ENCODE results near the gene SLC19A1.

Gene SLC19A1

GRCh38 chr21:45494851-45495680 lies 47.2 kb downstream of the SLC19A1 start:
- DNase-seq: no peak

- no peak for DNase-seq
These were observed 47.9 kb downstream of the SLC19A1 start for GRCh38 chr21:45494135-45494850.

GRCh38 chr21:45493401-45494001 lies 48.7 kb downstream of the SLC19A1 start:
- no peak for DNase-seq

GRCh38 chr21:45492765-45493164 lies 49.5 kb downstream of the SLC19A1 start:
- DNase-seq: no peak

- no peak for DNase-seq
These were observed 50.6 kb downstream of the SLC19A1 start for GRCh38 chr21:45491623-45492022.

GRCh38 chr21:45491056-45491455 lies 51.2 kb downstream of the SLC19A1 start:
- DNase-seq: no peak

GRCh38 chr21:45490049-45490731 lies 52.0 kb downstream of the SLC19A1 start:
- no peak for DNase-seq

- DNase-seq: no peak
These were observed 52.6 kb downstream of the SLC19A1 start for GRCh38 chr21:45489722-45489982.

- no peak for DNase-seq
These were observed 53.1 kb downstream of the SLC19A1 start for GRCh38 chr21:45488931-45489721.

GRCh38 chr21:45487891-45488600 lies 54.2 kb downstream of the SLC19A1 start:
- no peak for DNase-seq

- no peak for DNase-seq
These were observed 55.0 kb downstream of the SLC19A1 start for GRCh38 chr21:45487161-45487806.

GRCh38 chr21:45486443-45487160 lies 55.6 kb downstream of the SLC19A1 start:
- DNase-seq: no peak

- no peak for DNase-seq
These were observed 56.4 kb downstream of the SLC19A1 start for GRCh38 chr21:45485686-45486442.

GRCh38 chr21:45484318-45484717 lies 57.9 kb downstream of the SLC19A1 start:
- no peak for DNase-seq

GRCh38 chr21:45482899-45483821 lies 59.1 kb downstream of the SLC19A1 start:
- peak in 3 of 51 donors; percentile 8 to 41 (median 12) for DNase-seq

- DNase-seq: no peak
These were observed 60.0 kb downstream of the SLC19A1 start for GRCh38 chr21:45481977-45482898.
